Measurements from ENCODE around the gene SC5D. TPM values are rescaled to one million over a fixed set of nuclear protein-coding genes. Genes with fewer than 3 reads are reported as not detected.

The SC5D gene
- total RNA-seq, 1 experiment from 2014 or later: 19.4 TPM

DNA sequence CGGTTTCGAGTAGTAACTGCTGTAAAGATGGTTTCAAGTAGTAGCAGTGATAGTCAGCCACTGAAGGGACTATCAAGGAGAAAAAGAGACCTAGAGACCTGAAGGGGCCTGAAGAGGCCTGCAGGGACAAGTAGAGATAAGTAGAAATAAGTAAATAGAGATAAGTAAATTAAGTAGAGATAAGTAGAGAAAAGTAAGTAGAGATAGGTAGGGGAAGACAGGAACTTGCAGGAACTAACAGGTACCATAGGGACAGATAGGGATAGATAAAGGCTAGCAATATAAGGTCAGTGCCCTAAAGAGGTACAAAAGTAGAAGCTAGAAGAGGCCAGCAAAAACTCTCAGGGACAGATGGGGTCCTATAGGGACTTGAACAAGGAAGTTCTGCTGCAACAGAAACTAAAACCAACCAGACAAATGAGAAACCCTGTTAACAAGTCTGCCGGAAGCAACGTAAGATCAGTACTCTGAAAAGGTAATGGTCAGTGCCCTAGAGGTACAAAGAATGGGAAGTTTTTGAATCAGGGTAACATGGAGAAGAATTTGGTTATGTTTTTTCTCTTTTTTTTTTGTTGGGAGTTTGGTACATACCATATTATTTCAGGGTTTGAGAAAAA, 9.6 kb upstream of the SC5D start:
- in situ Hi-C loops (cut with HindIII; ENCODE audit: low sequenced_read_pairs): no loop called here
- DNase-seq (ENCODE audit: low spot score): no peak

DNA sequence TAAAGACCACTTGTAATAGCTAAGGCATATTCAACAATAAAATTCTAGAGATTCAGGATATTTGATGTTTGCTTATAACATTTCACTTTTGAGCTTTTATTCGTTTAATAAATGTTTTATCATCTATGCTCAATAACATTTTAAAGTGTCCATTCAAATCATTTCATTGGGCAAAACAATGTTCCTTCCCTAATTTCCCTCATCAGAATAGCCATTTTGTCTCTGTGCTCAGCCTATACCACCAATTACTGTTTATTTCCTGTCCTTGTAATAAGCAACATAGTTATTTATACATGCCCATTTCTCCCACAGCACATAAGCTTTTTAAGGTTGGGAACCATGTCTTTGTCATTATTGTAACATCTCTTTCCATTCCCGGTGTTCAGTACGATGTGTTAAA, 1.3 kb upstream of the SC5D start:
- DNase-seq (ENCODE audit: low spot score): no peak
- in situ Hi-C loops (cut with HindIII; ENCODE audit: low sequenced_read_pairs): no loop called here

DNA sequence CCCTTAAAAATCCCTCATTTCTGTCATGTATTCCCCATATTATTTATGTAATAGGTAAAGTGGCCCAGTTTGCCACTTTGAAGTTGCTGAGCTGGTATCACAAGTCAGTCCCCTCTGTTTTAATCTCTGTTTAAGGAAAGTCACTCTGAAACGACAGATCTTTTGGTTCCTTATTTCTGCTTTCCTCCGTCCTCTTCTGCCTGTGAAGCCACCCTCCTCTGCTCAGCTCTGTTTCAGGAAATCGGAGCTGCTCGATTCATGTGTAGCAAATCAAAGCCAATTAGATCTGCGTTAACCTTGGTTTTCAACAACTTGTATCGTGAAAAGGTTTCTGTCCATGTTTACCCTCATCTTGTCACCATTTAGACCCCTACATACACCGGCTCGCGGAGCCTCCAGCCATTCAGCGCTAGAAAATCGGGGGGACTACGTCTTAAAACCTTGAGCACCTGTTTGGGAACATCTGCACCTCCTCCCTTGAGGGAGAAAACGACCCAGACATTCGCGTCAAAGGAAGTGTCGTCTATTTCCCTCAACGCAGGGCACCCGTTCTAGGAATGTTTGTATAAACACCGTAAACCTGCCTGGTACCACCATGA, 576 bp upstream of the SC5D start:
- in situ Hi-C loops (cut with HindIII; ENCODE audit: low sequenced_read_pairs): no loop called here
- DNase-seq (ENCODE audit: low spot score): no peak

DNA sequence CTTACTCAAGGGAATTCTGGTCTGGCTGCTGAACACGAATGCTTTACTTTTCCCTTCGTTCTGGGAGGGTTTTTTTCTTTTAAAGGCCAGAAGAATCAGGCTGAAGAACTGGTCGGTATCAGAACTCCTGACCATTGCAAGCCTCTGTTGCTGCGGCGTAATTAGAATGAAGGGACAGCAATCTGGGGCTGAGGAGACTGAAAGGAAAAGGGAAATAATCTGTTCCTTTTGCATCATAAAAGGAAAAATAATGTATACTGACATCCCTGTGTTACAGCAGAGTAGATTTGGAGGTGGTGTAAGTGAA, 670 bp downstream of the SC5D start:
- in situ Hi-C loops (cut with HindIII; ENCODE audit: low sequenced_read_pairs): no loop called here
- no peak for DNase-seq (ENCODE audit: low spot score)

DNA sequence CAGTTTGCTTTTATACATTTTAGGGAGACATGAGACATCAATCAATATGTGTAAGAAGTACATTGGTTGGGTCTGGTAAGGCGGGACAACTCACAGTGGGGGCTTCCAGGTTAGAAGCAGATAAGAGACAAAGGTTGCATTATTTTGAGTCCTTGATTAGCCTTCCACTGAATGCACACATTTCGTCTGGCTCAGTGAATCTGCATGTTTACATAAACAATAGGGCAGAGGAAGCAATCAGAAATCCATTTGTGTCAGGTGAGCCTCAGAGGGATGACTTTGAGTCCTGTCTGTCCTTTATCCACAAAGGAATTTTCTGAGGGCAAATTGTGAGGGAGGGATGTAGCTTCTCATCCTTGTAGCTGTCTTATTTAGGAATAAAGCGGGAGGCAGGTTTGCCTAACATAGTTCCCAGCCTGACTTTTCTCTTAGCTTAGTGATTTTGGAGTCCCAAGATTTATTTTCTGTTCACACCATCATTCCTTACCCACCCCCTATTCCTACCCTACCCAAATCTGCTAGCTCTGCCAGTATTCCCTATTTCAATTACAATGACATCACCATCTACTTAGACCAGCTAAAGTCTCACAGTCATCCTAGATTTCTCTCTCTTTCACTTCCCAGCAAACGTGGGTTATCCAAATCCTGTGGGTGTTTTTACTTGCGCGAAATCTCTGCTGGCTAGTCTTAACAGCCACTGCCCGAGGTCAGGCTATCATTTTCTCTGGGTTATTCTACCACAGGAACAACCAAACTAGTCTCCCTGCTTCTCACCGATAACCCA, 2.9 kb downstream of the SC5D start:
- DNase-seq (ENCODE audit: low spot score): no peak
- in situ Hi-C loops (cut with HindIII; ENCODE audit: low sequenced_read_pairs): no loop called here

DNA sequence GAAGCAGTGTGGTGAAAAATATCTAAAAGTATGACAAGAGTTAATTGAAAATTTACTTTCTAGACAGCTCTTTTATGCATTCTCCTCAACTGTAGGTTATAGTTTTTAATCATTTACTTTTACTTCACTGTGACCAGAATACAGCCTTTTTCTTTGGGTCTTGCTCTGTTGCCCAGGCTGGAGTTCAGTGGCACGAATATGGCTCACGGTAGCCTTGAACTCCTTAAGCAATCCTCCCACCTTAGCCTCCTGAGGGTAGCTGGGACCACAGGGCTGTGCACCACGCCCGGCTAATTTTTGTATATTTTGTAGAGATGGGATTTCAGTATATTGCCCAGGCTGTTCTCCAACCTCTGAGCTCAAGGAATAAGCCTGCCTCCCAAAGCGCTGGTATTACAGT, 5.3 kb downstream of the SC5D start:
- in situ Hi-C loops (cut with HindIII; ENCODE audit: low sequenced_read_pairs): no loop called here

DNA sequence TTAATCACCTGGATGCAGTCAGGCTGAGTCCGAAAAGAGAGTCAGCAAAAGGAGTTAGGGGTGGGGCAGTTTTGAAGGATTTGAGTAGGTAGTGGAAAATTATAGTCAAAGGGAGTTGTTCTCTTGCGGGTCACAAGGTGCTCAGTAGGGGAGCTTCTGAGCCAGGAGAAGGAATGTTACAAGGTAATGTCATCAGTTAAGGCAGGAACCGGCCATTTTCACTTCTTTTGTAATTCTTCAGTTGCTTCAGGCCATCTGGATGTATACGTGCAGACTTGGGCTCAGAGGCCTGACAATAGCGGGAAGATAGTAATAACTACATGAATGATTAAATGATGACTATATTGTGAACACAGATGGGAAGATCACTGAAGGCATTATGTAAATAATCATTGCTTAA, 6.2 kb downstream of the SC5D start:
- DNase-seq (ENCODE audit: low spot score): no peak
- in situ Hi-C loops (cut with HindIII; ENCODE audit: low sequenced_read_pairs): no loop called here

More for the DNA sequence above, 5.3 kb downstream of the SC5D start:
- DNase-seq (ENCODE audit: low spot score): no peak

DNA sequence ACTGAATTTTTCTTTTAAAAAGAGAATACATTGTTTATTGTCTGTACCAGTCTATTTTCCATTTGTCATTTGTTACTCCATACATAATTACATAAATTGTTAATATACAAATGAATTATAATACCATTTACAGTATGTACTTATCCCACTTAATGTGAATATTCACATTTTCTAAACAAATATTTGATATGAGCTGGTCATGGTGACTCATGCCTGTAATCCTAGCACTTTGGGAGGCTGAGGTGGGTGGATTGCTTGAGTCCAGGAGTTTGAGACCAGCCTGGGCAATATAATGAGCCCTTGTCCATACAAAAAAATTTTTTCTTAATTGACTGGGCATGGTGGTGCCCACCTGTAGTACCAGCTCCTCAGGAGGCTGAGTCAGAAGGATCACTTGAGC, 6.8 kb downstream of the SC5D start:
- in situ Hi-C loops (cut with HindIII; ENCODE audit: low sequenced_read_pairs): no loop called here
- no peak for DNase-seq (ENCODE audit: low spot score)

DNA sequence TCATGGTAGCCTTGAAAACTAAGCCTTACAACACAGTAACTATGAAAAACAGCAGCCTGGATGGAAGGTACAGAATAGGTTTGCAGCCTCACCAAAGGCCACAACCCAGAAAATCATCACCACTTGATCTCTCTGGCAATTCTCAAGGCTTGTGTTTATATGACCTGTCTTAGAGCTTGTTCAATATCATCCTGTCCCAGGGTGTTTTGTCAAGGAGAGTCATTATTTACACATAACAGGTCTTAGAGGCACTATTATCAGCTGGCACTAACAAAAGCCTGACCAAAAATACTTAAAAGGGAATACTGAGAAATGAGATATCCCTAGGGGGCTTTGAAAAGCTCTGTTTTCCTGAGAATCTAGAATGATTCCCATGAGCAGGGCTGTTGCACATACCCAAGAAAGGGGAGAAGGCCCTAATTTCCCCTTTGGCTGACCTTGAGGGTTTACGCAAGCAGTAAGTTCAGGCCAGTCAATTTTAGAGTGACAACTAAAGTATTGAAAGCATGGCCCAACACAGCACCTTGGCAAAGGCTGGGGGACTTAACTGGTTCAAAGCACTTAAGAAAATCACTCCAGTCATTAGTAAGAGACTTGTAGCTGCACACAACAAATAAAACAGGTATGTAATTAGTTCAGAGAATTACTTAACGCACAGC, 7.9 kb downstream of the SC5D start:
- in situ Hi-C loops (cut with HindIII; ENCODE audit: low sequenced_read_pairs): no loop called here
- DNase-seq (ENCODE audit: low spot score): no peak

DNA sequence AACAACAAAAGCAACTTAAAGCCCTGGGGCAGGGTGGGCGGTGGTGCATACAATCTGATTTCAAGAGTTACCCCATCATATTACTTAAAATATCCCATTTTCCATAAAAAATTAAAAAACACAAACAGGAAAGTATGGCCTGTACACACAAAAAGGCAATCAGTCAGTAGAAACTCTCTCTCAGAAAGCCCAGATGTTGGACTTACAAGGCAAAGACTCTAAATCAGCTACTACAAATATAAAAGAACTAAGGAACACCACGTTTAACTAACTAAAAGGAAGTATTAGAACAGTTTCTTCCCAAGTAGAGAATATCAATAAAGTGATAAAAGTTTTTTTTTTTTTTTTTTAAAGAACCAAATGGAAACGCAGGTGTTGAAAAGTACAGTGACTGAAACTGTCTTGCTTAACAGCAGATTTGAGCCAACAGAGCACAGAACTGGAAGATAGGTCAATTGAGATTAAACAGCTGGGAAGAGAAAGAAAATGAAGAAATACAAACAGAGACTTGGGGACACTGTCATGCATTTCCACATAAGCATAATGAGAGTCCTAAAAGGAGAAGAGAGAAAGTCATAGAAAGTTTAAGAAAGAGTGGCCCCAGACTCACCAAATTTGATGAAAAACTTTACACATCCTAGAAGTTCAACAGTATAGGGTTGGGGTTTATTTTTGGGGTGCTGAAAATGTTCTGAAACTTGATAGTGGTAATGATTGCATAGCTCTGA, 8.6 kb downstream of the SC5D start:
- in situ Hi-C loops (cut with HindIII; ENCODE audit: low sequenced_read_pairs): no loop called here
- no peak for DNase-seq (ENCODE audit: low spot score)

DNA sequence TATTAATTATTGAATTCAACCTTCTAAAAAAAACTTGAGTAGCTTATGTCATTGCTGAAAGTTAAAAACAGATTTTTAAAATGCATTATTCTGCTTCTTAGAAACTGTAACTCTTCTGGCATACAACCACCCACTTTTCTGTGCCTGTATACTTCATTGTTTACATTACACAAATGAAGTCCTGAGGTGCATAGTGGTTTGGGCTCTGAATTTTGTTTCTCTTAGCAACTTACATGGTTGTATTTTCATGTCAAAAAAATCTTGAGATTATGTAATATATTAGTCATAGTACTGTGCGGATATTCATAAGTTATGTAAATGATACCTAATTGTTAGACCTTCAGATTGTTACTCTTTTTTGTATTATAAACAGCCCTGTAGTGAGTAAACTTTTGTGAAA, 12.2 kb downstream of the SC5D start:
- DNase-seq (ENCODE audit: low spot score): no peak
- in situ Hi-C loops (cut with HindIII; ENCODE audit: low sequenced_read_pairs): no loop called here

DNA sequence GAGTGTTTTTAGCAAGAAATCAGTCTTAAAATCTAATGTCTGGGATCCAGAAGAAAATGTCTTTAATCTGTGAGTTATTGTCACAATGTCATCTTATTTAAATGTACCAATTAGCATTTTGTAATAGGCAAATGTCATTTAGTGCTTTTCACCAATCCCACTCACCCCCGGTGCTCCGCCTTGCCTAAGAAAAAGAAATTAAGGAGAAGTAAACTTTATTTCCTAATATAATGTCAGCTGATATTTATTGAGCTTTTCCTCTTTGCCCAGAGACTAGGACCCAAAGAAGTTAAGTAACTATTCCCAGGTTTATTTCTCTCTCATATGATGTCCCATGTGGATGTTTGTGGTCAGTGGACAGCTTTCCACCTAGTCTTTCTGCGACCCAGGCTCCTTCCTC, 16.2 kb downstream of the SC5D start:
- in situ Hi-C loops (cut with HindIII; ENCODE audit: low sequenced_read_pairs): no loop called here
- no peak for DNase-seq (ENCODE audit: low spot score)

DNA sequence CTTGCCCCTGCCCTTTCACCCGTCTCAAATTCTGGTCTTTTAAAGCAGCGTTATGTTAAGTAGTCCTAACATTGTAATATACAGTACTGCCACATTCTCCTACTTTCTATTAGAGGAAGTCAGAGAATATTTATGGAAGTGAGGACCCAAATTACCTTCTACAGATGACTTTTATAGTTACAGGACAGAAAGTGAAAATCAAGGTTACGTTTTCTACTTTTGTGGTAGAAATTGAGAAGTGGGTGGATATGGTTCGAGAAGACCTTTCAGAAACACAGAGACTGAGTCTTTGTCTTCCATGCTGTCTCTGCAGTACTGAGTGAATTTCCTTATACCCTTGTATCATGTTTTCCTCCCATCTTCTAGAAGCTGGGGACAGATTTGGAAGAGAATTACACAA, 17.1 kb downstream of the SC5D start:
- DNase-seq (ENCODE audit: low spot score): no peak
- in situ Hi-C loops (cut with HindIII; ENCODE audit: low sequenced_read_pairs): no loop called here

DNA sequence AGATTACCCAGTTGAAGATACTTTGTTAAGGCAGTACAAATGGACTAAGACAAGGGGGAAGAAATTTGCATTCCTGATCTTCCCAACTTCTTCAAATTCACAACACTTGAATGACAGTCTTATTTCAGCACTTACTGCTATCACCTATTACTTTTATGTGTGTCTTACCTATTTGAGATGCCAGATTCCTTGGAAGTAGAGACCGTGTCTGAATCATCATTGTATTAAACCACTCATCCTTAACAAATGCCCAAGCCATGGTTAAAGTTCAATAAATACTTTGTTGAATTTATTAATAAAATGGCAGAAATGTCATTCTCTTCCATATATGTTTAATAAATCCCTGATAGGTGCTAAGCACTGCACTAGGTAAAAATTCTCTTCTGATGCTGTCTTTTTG, 18.3 kb downstream of the SC5D start:
- in situ Hi-C loops (cut with HindIII; ENCODE audit: low sequenced_read_pairs): no loop called here
- DNase-seq (ENCODE audit: low spot score): no peak

DNA sequence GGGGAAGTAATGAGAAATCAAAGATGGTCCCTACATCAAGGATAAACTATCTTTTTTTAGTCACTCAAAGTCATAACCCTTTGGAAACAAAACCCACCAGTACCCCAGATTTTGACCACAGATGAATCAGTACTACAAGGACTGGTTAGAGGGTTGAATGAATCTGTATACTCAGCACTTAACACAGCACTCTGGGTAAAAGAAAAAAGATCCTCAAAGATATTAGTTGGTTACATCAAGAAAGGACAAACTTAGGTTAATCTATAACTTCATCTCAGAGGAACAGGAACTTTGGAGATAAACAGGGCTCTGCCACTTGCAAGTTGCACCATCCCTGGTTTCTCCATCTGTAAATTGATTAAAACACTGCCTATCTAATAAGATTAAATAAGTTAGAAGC, 18.8 kb downstream of the SC5D start:
- in situ Hi-C loops (cut with HindIII; ENCODE audit: low sequenced_read_pairs): no loop called here
- no peak for DNase-seq (ENCODE audit: low spot score)

DNA sequence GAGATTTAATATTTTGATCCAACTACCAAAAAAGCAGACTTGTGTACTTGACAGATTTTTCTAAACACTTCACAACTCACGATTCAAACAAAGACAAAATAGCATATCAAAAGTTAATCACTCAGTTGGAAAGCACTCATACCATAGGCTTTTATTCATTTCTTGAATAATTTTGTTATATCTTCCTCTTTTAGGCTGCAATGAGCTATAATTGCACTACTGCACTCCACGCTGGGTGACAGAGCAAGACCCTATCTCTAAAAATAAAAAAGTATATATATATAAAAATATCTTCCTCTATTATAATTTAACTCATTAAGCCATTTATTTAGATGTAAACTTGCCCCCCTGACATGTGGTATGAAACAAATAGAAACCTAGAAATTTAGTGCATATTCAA, 19.9 kb downstream of the SC5D start:
- in situ Hi-C loops (cut with HindIII; ENCODE audit: low sequenced_read_pairs): no loop called here
- DNase-seq (ENCODE audit: low spot score): no peak

DNA sequence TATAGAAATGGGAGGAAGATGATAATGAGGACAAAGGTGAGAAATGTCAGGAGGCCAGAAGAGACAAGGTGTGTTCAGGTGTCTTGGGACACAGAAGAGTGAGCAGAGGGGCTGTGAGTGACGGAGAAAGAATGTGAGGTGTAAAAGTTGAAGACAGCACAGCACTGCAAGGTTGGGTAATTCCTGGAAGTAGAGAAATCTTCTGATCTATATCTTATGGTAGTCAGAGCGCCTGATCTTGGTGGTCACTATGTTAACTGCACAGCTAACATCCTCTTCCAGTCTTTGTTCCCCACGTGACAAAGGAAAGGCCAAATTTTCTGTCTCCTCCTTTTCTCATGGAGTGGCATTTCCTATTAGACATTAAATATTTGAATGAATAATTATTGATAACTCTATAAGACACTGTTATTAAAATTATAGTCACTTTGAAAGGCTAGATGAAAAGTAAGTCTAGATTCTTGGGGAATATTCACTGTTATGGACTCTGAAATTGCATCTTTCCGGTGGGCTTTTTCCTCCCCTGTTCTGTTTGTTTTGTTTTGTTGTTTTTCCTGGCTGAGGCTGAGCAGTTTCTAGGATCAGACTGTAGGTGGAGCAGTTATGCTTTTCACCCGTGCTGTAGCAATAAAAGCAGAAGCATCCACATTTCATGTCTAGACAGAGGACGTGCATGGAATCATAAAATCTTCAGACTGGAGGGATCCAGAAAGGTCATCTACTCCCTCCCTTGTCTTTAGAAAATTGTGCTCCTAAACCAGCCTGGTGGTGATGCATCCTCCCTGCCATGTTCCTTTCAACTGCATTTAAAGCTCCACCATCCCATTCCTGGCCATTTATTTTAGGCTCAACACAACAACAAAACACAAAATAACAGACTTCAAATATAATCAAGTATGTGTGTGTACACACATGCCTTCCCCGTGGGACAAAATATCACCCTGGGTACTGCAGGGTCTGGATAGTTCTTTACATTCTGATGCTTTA, 26.6 kb downstream of the SC5D start:
- DNase-seq (ENCODE audit: low spot score): peak; percentile 76
- in situ Hi-C loops (cut with HindIII; ENCODE audit: low sequenced_read_pairs): no loop called here

DNA sequence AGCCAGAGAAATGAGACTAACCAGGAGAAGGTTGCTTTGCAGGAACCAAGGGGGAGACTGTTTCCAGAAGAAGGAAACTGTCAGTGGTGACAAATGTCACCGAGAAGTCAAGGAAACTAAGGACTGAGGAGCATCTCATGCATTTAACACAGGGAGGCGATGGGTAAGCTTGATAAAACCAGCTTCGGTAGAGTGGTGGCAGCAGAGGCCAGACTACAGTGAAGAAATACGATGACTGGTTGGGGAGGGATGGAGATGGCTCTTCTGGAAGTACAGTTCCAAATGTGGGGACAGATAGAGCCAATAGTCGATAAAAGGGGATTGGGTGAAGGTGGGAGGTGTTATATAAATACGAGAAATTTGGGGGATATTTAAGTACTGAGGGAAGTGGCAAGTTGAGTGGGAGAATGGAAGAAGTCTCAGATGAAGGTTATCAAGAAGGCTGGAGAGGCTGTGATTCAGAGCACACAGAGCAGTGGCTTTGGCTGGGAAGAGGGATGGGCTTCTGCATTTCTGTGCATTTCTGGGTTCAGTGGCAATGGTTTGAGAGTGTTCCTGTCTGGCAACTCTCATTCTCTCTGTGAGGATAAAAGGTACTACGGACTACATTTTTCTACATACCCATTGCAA, 29.2 kb downstream of the SC5D start:
- peak; percentile 92 for DNase-seq (ENCODE audit: low spot score)
- in situ Hi-C loops (cut with HindIII; ENCODE audit: low sequenced_read_pairs): no loop called here
